Right renal cortex interstitium (tissue), 3 donors: ENCODE results near the gene CFAP97D1. TPM values are rescaled to one million over a fixed set of nuclear protein-coding genes. Genes with fewer than 3 reads are reported as not detected.
"Not testable (repeated sequence)": the region's sequence is repeated elsewhere in the genome, so short reads cannot be mapped to it uniquely, and the experiment has no call there.

Experiments
- DNase-seq, 3 donors: peaks; one replicate each; pipeline ENCODE4 v3.0.0-alpha.2; 2013; ENCODE audit warnings: low read depth in 3 of 3, low spot score in 2 of 3
- polyA plus RNA-seq, 3 donors: library from polyadenylated mRNA; unstranded; fragments of 120-200 nt; gene quantifications; one replicate each; pipeline ENCODE4 v1.2.1, GENCODE V29; 2013; ENCODE audit not compliant: insufficient read length in 3 of 3

Gene CFAP97D1
- polyA plus RNA-seq, 3 donors: 0.04 to 0.19 (median 0.07) TPM

- no peak for DNase-seq
Measured at GRCh38 chr17:43790311-43790940, 10.2 kb downstream of the CFAP97D1 start.

- no peak for DNase-seq
Measured at GRCh38 chr17:43791589-43791988, 11.4 kb downstream of the CFAP97D1 start.

- DNase-seq: not testable (repeated sequence)
Measured at GRCh38 chr17:43792668-43793067, 12.4 kb downstream of the CFAP97D1 start.

GRCh38 chr17:43798024-43798423 is 17.8 kb downstream of the CFAP97D1 start:
- not testable (repeated sequence) for DNase-seq

- DNase-seq: no peak
Measured at GRCh38 chr17:43799047-43799446, 18.8 kb downstream of the CFAP97D1 start.

- DNase-seq: no peak
Measured at GRCh38 chr17:43800736-43801135, 20.5 kb downstream of the CFAP97D1 start.

GRCh38 chr17:43801844-43802243 is 21.6 kb downstream of the CFAP97D1 start:
- DNase-seq: no peak

GRCh38 chr17:43803758-43804157 is 23.5 kb downstream of the CFAP97D1 start:
- DNase-seq: peak in 2 of 3 donors; percentile 31 to 74

- DNase-seq: no peak
Measured at GRCh38 chr17:43805117-43805516, 24.9 kb downstream of the CFAP97D1 start.

- DNase-seq: no peak
Measured at GRCh38 chr17:43808076-43808475, 27.8 kb downstream of the CFAP97D1 start.

GRCh38 chr17:43809121-43809520 is 28.9 kb downstream of the CFAP97D1 start:
- no peak for DNase-seq

- DNase-seq: no peak
Measured at GRCh38 chr17:43810226-43810715, 30.0 kb downstream of the CFAP97D1 start.

- DNase-seq: no peak
Measured at GRCh38 chr17:43810823-43811222, 30.6 kb downstream of the CFAP97D1 start.

GRCh38 chr17:43812396-43813265 is 32.4 kb downstream of the CFAP97D1 start:
- DNase-seq: no peak

GRCh38 chr17:43813386-43813785 is 33.2 kb downstream of the CFAP97D1 start:
- DNase-seq: no peak

GRCh38 chr17:43814026-43814425 is 33.8 kb downstream of the CFAP97D1 start:
- DNase-seq: no peak

GRCh38 chr17:43814714-43815113 is 34.5 kb downstream of the CFAP97D1 start:
- no peak for DNase-seq

- DNase-seq: no peak
Measured at GRCh38 chr17:43816336-43817320, 36.4 kb downstream of the CFAP97D1 start.

- DNase-seq: no peak
Measured at GRCh38 chr17:43817826-43818225, 37.6 kb downstream of the CFAP97D1 start.

GRCh38 chr17:43818966-43819365 is 38.7 kb downstream of the CFAP97D1 start:
- no peak for DNase-seq

GRCh38 chr17:43820759-43821158 is 40.5 kb downstream of the CFAP97D1 start:
- no peak for DNase-seq
